HepG2 (cell line): ENCODE results near the gene LIME1. TPM values are rescaled to one million over a fixed set of nuclear protein-coding genes. Genes with fewer than 3 reads are reported as not detected.
A peak's percentile ranks its signal among the peaks of the same experiment; 100 is the strongest.

ENCODE experiments used
- ARHGAP35 ChIP-seq: sonication (generic); formaldehyde crosslinking; IDR thresholded peaks from 2 replicates; pipeline ENCODE4 v1.9.0; 2022; ENCODE audit warnings: mild to moderate bottlenecking, inconsistent platforms, moderate library complexity, missing genetic modification reagents, borderline replicate concordance
- BATF2 ChIP-seq: sonication (generic); formaldehyde crosslinking; IDR thresholded peaks from 2 replicates; pipeline ENCODE4 v1.8.0; 2022; ENCODE audit warnings: mild to moderate bottlenecking, missing genetic modification reagents, moderate library complexity
- BORCS8-MEF2B ChIP-seq: sonication (generic); formaldehyde crosslinking; IDR thresholded peaks from 2 replicates; pipeline ENCODE4 v1.8.0; 2022; ENCODE audit warnings: mild to moderate bottlenecking, missing genetic modification reagents
- CHCHD3 ChIP-seq: sonication (generic); formaldehyde crosslinking; IDR thresholded peaks from 2 replicates; pipeline ENCODE4 v1.8.0; 2022; ENCODE audit warnings: mild to moderate bottlenecking, missing genetic modification reagents, moderate library complexity
- DZIP1 ChIP-seq: sonication (generic); formaldehyde crosslinking; IDR thresholded peaks from 2 replicates; pipeline ENCODE4 v1.5.0; 2020; ENCODE audit warnings: mild to moderate bottlenecking, missing genetic modification reagents
- EED ChIP-seq: sonication (generic); formaldehyde crosslinking; IDR thresholded peaks from 2 replicates; pipeline ENCODE4 v1.5.0; 2020; ENCODE audit warnings: mild to moderate bottlenecking, missing genetic modification reagents
- GATAD1 ChIP-seq: IDR thresholded peaks from 2 replicates; pipeline ENCODE4 v1.6.1; 2016; ENCODE audit warnings: missing genetic modification reagents, missing compliant biosample characterization
- IKZF4 ChIP-seq: sonication (generic); formaldehyde crosslinking; IDR thresholded peaks from 2 replicates; pipeline ENCODE4 v1.5.1; 2020; ENCODE audit warnings: borderline replicate concordance, mild to moderate bottlenecking, low read depth, missing genetic modification reagents; ENCODE audit errors: not compliant biosample characterization
- MLXIP ChIP-seq: sonication (generic); formaldehyde crosslinking; IDR thresholded peaks from 2 replicates; pipeline ENCODE4 v1.9.0; 2021; ENCODE audit warnings: missing genetic modification reagents, borderline replicate concordance
- TMF1 ChIP-seq: sonication (generic); formaldehyde crosslinking; IDR thresholded peaks from 2 replicates; pipeline ENCODE4 v1.8.1; 2022; ENCODE audit warnings: low read depth, missing genetic modification reagents
- ZBTB10 ChIP-seq: sonication (generic); formaldehyde crosslinking; IDR thresholded peaks from 2 replicates; pipeline ENCODE4 v1.4.0; 2020; ENCODE audit warnings: missing genetic modification reagents, borderline replicate concordance
- ZBTB2 ChIP-seq: sonication (generic); formaldehyde crosslinking; IDR thresholded peaks from 2 replicates; pipeline ENCODE4 v1.8.0; 2022; ENCODE audit warnings: low read depth, missing genetic modification reagents
- ZBTB42 ChIP-seq: sonication (generic); formaldehyde crosslinking; IDR thresholded peaks from 2 replicates; pipeline ENCODE4 v1.5.0; 2020; ENCODE audit warnings: mild to moderate bottlenecking, missing genetic modification reagents
- ZNF18 ChIP-seq: sonication (generic); formaldehyde crosslinking; IDR thresholded peaks from 2 replicates; pipeline ENCODE4 v1.8.0; 2022; ENCODE audit warnings: mild to moderate bottlenecking, missing genetic modification reagents; ENCODE audit not compliant: insufficient replicate concordance
- ZNF792 ChIP-seq: IDR thresholded peaks from 2 replicates; pipeline ENCODE4 v1.6.1; 2016
- polyA plus RNA-seq, 8 experiments: library from polyadenylated mRNA; depleted of rRNA in 3 of 8; stranded (reverse) in 7 of 8; unstranded in 1 of 8; fragments of >200 nt; fragmentation: Illumina TruSeq in 4 of 8; extraction: Trizol in 4 of 8; gene quantifications; 2 replicates each; pipeline versions ENCODE4 v1.2.1 to v1.2.3, GENCODE V29; 2011 to 2016; ENCODE audit warnings: low read depth in 4 of 8, missing spikeins in 1 of 8, mixed read lengths in 1 of 8; ENCODE audit not compliant: insufficient read depth in 1 of 8
- total RNA-seq, 5 experiments: library from RNA; depleted of rRNA; stranded (reverse); fragments of >200 nt; fragmentation: Illumina TruSeq; extraction: Trizol; gene quantifications; 2 replicates each; pipeline ENCODE4 v1.2.3, GENCODE V29; 2016; ENCODE audit warnings: low read depth in 1 of 5

Gene LIME1
- total and polyA plus RNA-seq, 2 of the 13 experiments (the other 11 are each of a cell fraction or from before 2014, with no cell fraction given) = 13.0 to 61.5 TPM

GRCh38 chr20:63708301-63709148 lies 27.9 kb upstream of the LIME1 start (continued):
- TF ChIP-seq BORCS8-MEF2B (CRISPR knock-in tag) (no peak), ARHGAP35 (CRISPR knock-in tag) (no peak), CHCHD3 (CRISPR knock-in tag) (peak; percentile 33; the same call in 1 of the 2 replicates), EED (CRISPR knock-in tag) (no peak), MLXIP (CRISPR knock-in tag) (no peak), ZNF18 (CRISPR knock-in tag) (no peak), TMF1 (no peak), DZIP1 (CRISPR knock-in tag) (no peak), BATF2 (CRISPR knock-in tag) (no peak), GATAD1 (CRISPR knock-in tag) (peak; percentile 23; the same call in 1 of the 2 replicates), ZBTB2 (CRISPR knock-in tag) (no peak), ZNF792 (CRISPR knock-in tag) (no peak; the same call in 1 of the 2 replicates), IKZF4 (no peak), ZBTB10 (CRISPR knock-in tag) (no peak), ZBTB42 (no peak)
